HEK293 (cell line): ENCODE measurements around the gene DGKB.

Experiments
- HOXA7 ChIP-seq: sonication (generic); formaldehyde crosslinking; IDR thresholded peaks from 2 replicates; pipeline ENCODE4 v1.8.1; 2022; ENCODE audit warnings: missing genetic modification reagents, borderline replicate concordance
- SP2 ChIP-seq: fragments of 450-650 bp; formaldehyde crosslinking; IDR thresholded peaks from 2 replicates; pipeline ENCODE4 v1.5.1; 2016; ENCODE audit warnings: missing biosample characterization, missing genetic modification characterization
- TRIM28 ChIP-seq: IDR thresholded peaks from 2 replicates; pipeline ENCODE4 v1.6.1; 2011; ENCODE audit warnings: low read length, control low read depth, borderline replicate concordance
- YY1 ChIP-seq: fragments of 450-650 bp; formaldehyde crosslinking; IDR thresholded peaks from 2 replicates; pipeline ENCODE4 v1.5.1; 2018; ENCODE audit warnings: missing biosample characterization, missing genetic modification characterization
- ZBTB1 ChIP-seq: fragments of 450-650 bp; formaldehyde crosslinking; IDR thresholded peaks from 2 replicates; pipeline ENCODE4 v1.5.1; 2016; ENCODE audit warnings: missing biosample characterization, missing genetic modification characterization
- ZNF16 ChIP-seq: fragments of 450-650 bp; formaldehyde crosslinking; IDR thresholded peaks from 2 replicates; pipeline ENCODE4 v1.5.1; 2016; ENCODE audit warnings: low read depth, missing biosample characterization, missing genetic modification characterization
- ZNF274 ChIP-seq, 2 experiments: fragments of 200-500 bp in 1 of 2; fragments of 450-650 bp in 1 of 2; sonication (Bioruptor generic) in 1 of 2; formaldehyde crosslinking in 1 of 2; IDR thresholded peaks; 2 replicates each; pipeline versions ENCODE4 v1.5.1 to v1.6.1; 2014 to 2016; ENCODE audit warnings: borderline replicate concordance in 1 of 2, inconsistent platforms in 1 of 2, low read length in 1 of 2, missing biosample characterization in 1 of 2, missing genetic modification characterization in 1 of 2
- ZNF660 ChIP-seq: fragments of 450-650 bp; IDR thresholded peaks from 2 replicates; pipeline ENCODE4 v1.5.1; 2018; ENCODE audit warnings: missing biosample characterization, mild to moderate bottlenecking, missing genetic modification characterization
- ZNF747 ChIP-seq: fragments of 450-650 bp; formaldehyde crosslinking; IDR thresholded peaks from 2 replicates; pipeline ENCODE4 v1.5.1; 2016; ENCODE audit warnings: missing biosample characterization, missing genetic modification characterization
- ZNF768 ChIP-seq: fragments of 450-650 bp; formaldehyde crosslinking; IDR thresholded peaks from 2 replicates; pipeline ENCODE4 v1.5.1; 2018; ENCODE audit warnings: missing biosample characterization, mild to moderate bottlenecking, missing genetic modification characterization
- TF ChIP-seq, protein P1 (sequence below): fragments of 450-650 bp; formaldehyde crosslinking; IDR thresholded peaks from 2 replicates; pipeline ENCODE4 v1.5.1; 2016; ENCODE audit warnings: missing biosample characterization, missing genetic modification characterization
- TF ChIP-seq, protein P2 (sequence below): fragments of 450-650 bp; formaldehyde crosslinking; IDR thresholded peaks from 2 replicates; pipeline ENCODE4 v1.5.1; 2016; ENCODE audit warnings: missing biosample characterization, missing genetic modification characterization
- TF ChIP-seq, protein P3 (sequence below): fragments of 450-650 bp; formaldehyde crosslinking; IDR thresholded peaks from 2 replicates; pipeline ENCODE4 v1.5.1; 2016; ENCODE audit warnings: missing biosample characterization, missing genetic modification characterization
- TF ChIP-seq, protein P4 (sequence below): fragments of 450-650 bp; formaldehyde crosslinking; IDR thresholded peaks from 2 replicates; pipeline ENCODE4 v1.5.1; 2016; ENCODE audit warnings: missing biosample characterization, missing genetic modification characterization

DNA sequence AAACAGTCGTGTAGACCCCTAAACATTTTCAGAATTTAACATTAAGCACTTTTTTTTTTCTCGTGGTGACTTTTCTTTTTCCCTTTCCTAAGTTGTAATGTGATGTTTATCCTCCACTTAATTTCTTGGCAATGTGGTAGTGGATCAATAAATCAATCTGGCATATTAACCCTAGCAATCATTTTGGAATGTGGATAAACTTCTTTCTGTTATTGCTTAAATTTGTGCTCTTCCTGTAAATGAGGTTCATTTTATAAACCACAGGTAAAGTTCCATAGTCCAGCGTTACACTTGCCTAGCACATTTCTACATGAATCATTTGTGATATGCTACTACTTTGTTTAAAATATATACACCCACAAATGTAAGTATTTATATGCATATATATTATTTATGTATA, 665.7 kb downstream of the DGKB start:
- TF ChIP-seq, protein P1, sequence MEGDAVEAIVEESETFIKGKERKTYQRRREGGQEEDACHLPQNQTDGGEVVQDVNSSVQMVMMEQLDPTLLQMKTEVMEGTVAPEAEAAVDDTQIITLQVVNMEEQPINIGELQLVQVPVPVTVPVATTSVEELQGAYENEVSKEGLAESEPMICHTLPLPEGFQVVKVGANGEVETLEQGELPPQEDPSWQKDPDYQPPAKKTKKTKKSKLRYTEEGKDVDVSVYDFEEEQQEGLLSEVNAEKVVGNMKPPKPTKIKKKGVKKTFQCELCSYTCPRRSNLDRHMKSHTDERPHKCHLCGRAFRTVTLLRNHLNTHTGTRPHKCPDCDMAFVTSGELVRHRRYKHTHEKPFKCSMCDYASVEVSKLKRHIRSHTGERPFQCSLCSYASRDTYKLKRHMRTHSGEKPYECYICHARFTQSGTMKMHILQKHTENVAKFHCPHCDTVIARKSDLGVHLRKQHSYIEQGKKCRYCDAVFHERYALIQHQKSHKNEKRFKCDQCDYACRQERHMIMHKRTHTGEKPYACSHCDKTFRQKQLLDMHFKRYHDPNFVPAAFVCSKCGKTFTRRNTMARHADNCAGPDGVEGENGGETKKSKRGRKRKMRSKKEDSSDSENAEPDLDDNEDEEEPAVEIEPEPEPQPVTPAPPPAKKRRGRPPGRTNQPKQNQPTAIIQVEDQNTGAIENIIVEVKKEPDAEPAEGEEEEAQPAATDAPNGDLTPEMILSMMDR (tag by site-specific recombination): no peak
- TF ChIP-seq, protein P2, sequence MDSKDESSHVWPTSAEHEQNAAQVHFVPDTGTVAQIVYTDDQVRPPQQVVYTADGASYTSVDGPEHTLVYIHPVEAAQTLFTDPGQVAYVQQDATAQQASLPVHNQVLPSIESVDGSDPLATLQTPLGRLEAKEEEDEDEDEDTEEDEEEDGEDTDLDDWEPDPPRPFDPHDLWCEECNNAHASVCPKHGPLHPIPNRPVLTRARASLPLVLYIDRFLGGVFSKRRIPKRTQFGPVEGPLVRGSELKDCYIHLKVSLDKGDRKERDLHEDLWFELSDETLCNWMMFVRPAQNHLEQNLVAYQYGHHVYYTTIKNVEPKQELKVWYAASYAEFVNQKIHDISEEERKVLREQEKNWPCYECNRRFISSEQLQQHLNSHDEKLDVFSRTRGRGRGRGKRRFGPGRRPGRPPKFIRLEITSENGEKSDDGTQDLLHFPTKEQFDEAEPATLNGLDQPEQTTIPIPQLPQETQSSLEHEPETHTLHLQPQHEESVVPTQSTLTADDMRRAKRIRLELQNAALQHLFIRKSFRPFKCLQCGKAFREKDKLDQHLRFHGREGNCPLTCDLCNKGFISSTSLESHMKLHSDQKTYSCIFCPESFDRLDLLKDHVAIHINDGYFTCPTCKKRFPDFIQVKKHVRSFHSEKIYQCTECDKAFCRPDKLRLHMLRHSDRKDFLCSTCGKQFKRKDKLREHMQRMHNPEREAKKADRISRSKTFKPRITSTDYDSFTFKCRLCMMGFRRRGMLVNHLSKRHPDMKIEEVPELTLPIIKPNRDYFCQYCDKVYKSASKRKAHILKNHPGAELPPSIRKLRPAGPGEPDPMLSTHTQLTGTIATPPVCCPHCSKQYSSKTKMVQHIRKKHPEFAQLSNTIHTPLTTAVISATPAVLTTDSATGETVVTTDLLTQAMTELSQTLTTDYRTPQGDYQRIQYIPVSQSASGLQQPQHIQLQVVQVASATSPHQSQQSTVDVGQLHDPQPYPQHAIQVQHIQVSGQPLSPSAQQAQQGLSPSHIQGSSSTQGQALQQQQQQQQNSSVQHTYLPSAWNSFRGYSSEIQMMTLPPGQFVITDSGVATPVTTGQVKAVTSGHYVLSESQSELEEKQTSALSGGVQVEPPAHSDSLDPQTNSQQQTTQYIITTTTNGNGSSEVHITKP (tag by site-specific recombination): no peak
- TF ChIP-seq SP2 (tag by site-specific recombination) (no peak), ZNF16 (tag by site-specific recombination) (no peak), HOXA7 (CRISPR knock-in tag) (no peak), TRIM28 (no peak), ZNF660 (no peak), ZNF768 (tag by site-specific recombination) (no peak), ZNF274 (IDR thresholded peaks at IDR 0.05; ENCODE audit: low read length) (no peak), ZNF274 (tag by site-specific recombination; IDR thresholded peaks at IDR 0.05; ENCODE audit: borderline replicate concordance) (no peak), ZNF747 (tag by site-specific recombination) (no peak), YY1 (tag by site-specific recombination) (no peak), ZBTB1 (tag by site-specific recombination) (no peak)
- TF ChIP-seq, protein P3, sequence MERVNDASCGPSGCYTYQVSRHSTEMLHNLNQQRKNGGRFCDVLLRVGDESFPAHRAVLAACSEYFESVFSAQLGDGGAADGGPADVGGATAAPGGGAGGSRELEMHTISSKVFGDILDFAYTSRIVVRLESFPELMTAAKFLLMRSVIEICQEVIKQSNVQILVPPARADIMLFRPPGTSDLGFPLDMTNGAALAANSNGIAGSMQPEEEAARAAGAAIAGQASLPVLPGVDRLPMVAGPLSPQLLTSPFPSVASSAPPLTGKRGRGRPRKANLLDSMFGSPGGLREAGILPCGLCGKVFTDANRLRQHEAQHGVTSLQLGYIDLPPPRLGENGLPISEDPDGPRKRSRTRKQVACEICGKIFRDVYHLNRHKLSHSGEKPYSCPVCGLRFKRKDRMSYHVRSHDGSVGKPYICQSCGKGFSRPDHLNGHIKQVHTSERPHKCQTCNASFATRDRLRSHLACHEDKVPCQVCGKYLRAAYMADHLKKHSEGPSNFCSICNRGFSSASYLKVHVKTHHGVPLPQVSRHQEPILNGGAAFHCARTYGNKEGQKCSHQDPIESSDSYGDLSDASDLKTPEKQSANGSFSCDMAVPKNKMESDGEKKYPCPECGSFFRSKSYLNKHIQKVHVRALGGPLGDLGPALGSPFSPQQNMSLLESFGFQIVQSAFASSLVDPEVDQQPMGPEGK (tag by site-specific recombination): no peak
- TF ChIP-seq, protein P4, sequence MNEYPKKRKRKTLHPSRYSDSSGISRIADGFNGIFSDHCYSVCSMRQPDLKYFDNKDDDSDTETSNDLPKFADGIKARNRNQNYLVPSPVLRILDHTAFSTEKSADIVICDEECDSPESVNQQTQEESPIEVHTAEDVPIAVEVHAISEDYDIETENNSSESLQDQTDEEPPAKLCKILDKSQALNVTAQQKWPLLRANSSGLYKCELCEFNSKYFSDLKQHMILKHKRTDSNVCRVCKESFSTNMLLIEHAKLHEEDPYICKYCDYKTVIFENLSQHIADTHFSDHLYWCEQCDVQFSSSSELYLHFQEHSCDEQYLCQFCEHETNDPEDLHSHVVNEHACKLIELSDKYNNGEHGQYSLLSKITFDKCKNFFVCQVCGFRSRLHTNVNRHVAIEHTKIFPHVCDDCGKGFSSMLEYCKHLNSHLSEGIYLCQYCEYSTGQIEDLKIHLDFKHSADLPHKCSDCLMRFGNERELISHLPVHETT (tag by site-specific recombination): no peak
